Natural killer cell (primary cell): Measurements from ENCODE around the gene ADAMTS17. TPM values are rescaled to one million over a fixed set of nuclear protein-coding genes. Genes with fewer than 3 reads are reported as not detected.

Experiments
- ATAC-seq, 3 donors: fragments of 150-1000 bp in 2 of 3; fragments of 200-7000 bp in 1 of 3; cut with Tn5 transposase; 1 replicate in 1 of 3; 2 replicates in 2 of 3; pipeline ENCODE4 v1.10.0; 2021; ENCODE audit warnings: mild to moderate bottlenecking in 2 of 3, moderate library complexity in 2 of 3
- DNase-seq, 2 donors: peaks; one replicate each; pipeline versions ENCODE4 v3.0.0 to v3.0.0-alpha.2; 2013 to 2021; ENCODE audit warnings: mixed read lengths in 1 of 2
- H3K27ac ChIP-seq: one replicate; pipeline ENCODE4 v1.5.1; 2013; ENCODE audit warnings: mild to moderate bottlenecking, low read length
- H3K27me3 ChIP-seq: one replicate; pipeline ENCODE4 v1.6.1; 2013; ENCODE audit warnings: low read length; ENCODE audit not compliant: control insufficient read depth, insufficient read depth
- H3K36me3 ChIP-seq: one replicate; pipeline ENCODE4 v1.6.1; 2013; ENCODE audit warnings: low read length; ENCODE audit not compliant: control insufficient read depth, insufficient read depth
- H3K4me1 ChIP-seq: one replicate; pipeline ENCODE4 v1.6.1; 2013; ENCODE audit warnings: low read length; ENCODE audit not compliant: control insufficient read depth, insufficient read depth
- H3K4me3 ChIP-seq: one replicate; pipeline ENCODE4 v1.5.1; 2013; ENCODE audit warnings: low read length
- H3K9me3 ChIP-seq: one replicate; pipeline ENCODE4 v1.6.1; 2013; ENCODE audit warnings: low read length; ENCODE audit not compliant: control insufficient read depth, insufficient read depth
- H3K27ac Mint-ChIP-seq, 2 donors: one replicate each; pipeline ENCODE4 v1.8.0; 2022; ENCODE audit warnings: mild to moderate bottlenecking in 2 of 2, mixed read lengths in 2 of 2, moderate library complexity in 1 of 2
- H3K27me3 Mint-ChIP-seq, 2 donors: one replicate each; pipeline ENCODE4 v1.8.0; 2022; ENCODE audit warnings: low read depth in 2 of 2, mixed read lengths in 2 of 2
- H3K36me3 Mint-ChIP-seq: one replicate; pipeline ENCODE4 v1.8.0; 2022; ENCODE audit warnings: mixed read lengths
- H3K4me1 Mint-ChIP-seq, 2 donors: one replicate each; pipeline ENCODE4 v1.8.0; 2022; ENCODE audit warnings: mixed read lengths in 2 of 2
- H3K4me3 Mint-ChIP-seq: one replicate; pipeline ENCODE4 v1.8.0; 2022; ENCODE audit warnings: mild to moderate bottlenecking, moderate library complexity, mixed read lengths
- H3K9me3 Mint-ChIP-seq, 2 donors: one replicate each; pipeline ENCODE4 v1.8.0; 2022; ENCODE audit warnings: mixed read lengths in 2 of 2
- CTCF ChIP-seq: fragments of 200-600 bp; IDR thresholded peaks from one replicate; pipeline ENCODE4 v1.8.0; 2022; ENCODE audit warnings: antibody characterized with exemption
- WGBS: methylation state at CpG from one replicate; pipeline ENCODE4 v1.1.7; 2013; ENCODE audit warnings: missing lambda C conversion rate; ENCODE audit not compliant: insufficient coverage; 5-methylcytosine and 5-hydroxymethylcytosine counted together
- intact Hi-C: fragments of 100-400 bp; cut with micrococcal nuclease; formaldehyde crosslinking; loops from one replicate; pipeline ENCODE4 v1.14.2; 2022
- total RNA-seq, 4 donors: library from RNA; stranded (reverse); fragments of 120-200 nt in 1 of 4; gene quantifications; one replicate each; pipeline versions ENCODE4 v1.2.3 to v1.2.4, GENCODE V29; 2013 to 2022

Gene ADAMTS17
- total RNA-seq, 3 donors from 2014 or later (not counting 1 experiment from before 2014, with no cell fraction given): 4.8 to 9.5 (median 5.3) TPM

- intact Hi-C loops: no loop called here
- no peak for TF ChIP-seq CTCF
- no peak overlapping the region for H3K4me3 ChIP-seq
- H3K36me3 ChIP-seq: no peaks in the 10 kb centered on the region
- no peaks in the 10 kb centered on the region for H3K27me3 ChIP-seq
- H3K4me1 ChIP-seq: no peaks in the 10 kb centered on the region
- WGBS: 85% methylated on average over 9 of the region's 9 CpGs
- Mint-ChIP-seq H3K4me3 (no peak overlapping the region), H3K4me1 (no peaks in the 10 kb centered on the region), H3K9me3 (no peaks in the 10 kb centered on the region), H3K27me3 (peaks cover 7 to 21% of the 10 kb centered on the region in 2 donors), H3K27ac (no peak overlapping the region), H3K36me3 (no peaks in the 10 kb centered on the region)
- ATAC-seq (no peak), DNase-seq (no peak)
- H3K27ac ChIP-seq: no peak overlapping the region
- H3K9me3 ChIP-seq: peaks cover 8% of the 10 kb centered on the region
Measured at GRCh38 chr15:100029868-100030479, 311.8 kb downstream of the ADAMTS17 start.

GRCh38 chr15:100029045-100029444 lies 312.7 kb downstream of the ADAMTS17 start:
- H3K36me3 ChIP-seq: no peaks in the 10 kb centered on the region
- DNase-seq (no peak), ATAC-seq (no peak)
- Mint-ChIP-seq H3K36me3 (no peaks in the 10 kb centered on the region), H3K4me1 (no peaks in the 10 kb centered on the region), H3K27me3 (peaks cover 7 to 21% of the 10 kb centered on the region in 2 donors), H3K27ac (no peak overlapping the region), H3K9me3 (no peaks in the 10 kb centered on the region), H3K4me3 (no peak overlapping the region)
- H3K4me1 ChIP-seq: no peaks in the 10 kb centered on the region
- TF ChIP-seq CTCF: no peak
- peaks cover 8% of the 10 kb centered on the region for H3K9me3 ChIP-seq
- intact Hi-C loops: no loop called here
- no peaks in the 10 kb centered on the region for H3K27me3 ChIP-seq
- H3K4me3 ChIP-seq: no peak overlapping the region
- H3K27ac ChIP-seq: no peak overlapping the region
- WGBS: 85% methylated on average over 3 of the region's 3 CpGs

- H3K9me3 ChIP-seq: peaks cover 8% of the 10 kb centered on the region
- no peak for TF ChIP-seq CTCF
- no peaks in the 10 kb centered on the region for H3K36me3 Mint-ChIP-seq
- H3K36me3 ChIP-seq: no peaks in the 10 kb centered on the region
- intact Hi-C loops: no loop called here
- no peaks in the 10 kb centered on the region for H3K27me3 ChIP-seq
- H3K4me1 Mint-ChIP-seq: no peaks in the 10 kb centered on the region
- H3K27ac Mint-ChIP-seq: no peak overlapping the region
- DNase-seq: no peak
- H3K4me3 Mint-ChIP-seq: no peak overlapping the region
- no peaks in the 10 kb centered on the region for H3K4me1 ChIP-seq
- H3K4me3 ChIP-seq: no peak overlapping the region
- H3K9me3 Mint-ChIP-seq: no peaks in the 10 kb centered on the region
- WGBS: 79% methylated on average over 2 of the region's 2 CpGs
- no peak overlapping the region for H3K27ac ChIP-seq
- no peak for ATAC-seq
- peaks cover 7 to 19% of the 10 kb centered on the region in 2 donors for H3K27me3 Mint-ChIP-seq
Measured at GRCh38 chr15:100026041-100026440, 315.7 kb downstream of the ADAMTS17 start.

- intact Hi-C loops: no loop called here
- Histone ChIP-seq H3K9me3 (peaks cover 4% of the 10 kb centered on the region), H3K4me3 (no peak overlapping the region), H3K4me1 (no peaks in the 10 kb centered on the region), H3K36me3 (no peaks in the 10 kb centered on the region), H3K27ac (no peak overlapping the region), H3K27me3 (no peaks in the 10 kb centered on the region)
- Mint-ChIP-seq H3K27ac (no peak overlapping the region), H3K4me3 (no peak overlapping the region), H3K4me1 (no peaks in the 10 kb centered on the region), H3K27me3 (peaks cover 2 to 10% of the 10 kb centered on the region in 2 donors), H3K9me3 (no peaks in the 10 kb centered on the region), H3K36me3 (no peaks in the 10 kb centered on the region)
- ATAC-seq: no peak
- 89% methylated on average over 4 of the region's 4 CpGs for WGBS
- no peak for TF ChIP-seq CTCF
- no peak for DNase-seq
Measured at GRCh38 chr15:100022806-100023205, 319.0 kb downstream of the ADAMTS17 start.
